GM12891 (cell line): ENCODE measurements around the gene PVR.

Source experiments
- POLR2A ChIP-seq: IDR thresholded peaks from 2 replicates; pipeline ENCODE4 v1.6.1; 2011; ENCODE audit warnings: low read depth, low read length, control low read depth
- POLR2AphosphoS5 ChIP-seq: IDR thresholded peaks from 2 replicates; pipeline ENCODE4 v1.6.1; 2011; ENCODE audit warnings: low read depth, low read length, control low read depth
- POU2F2 ChIP-seq: IDR thresholded peaks from 2 replicates; pipeline ENCODE4 v1.6.1; 2011; ENCODE audit warnings: low read depth, mild to moderate bottlenecking, control low read depth, low read length, moderate library complexity
- TAF1 ChIP-seq: IDR thresholded peaks from 2 replicates; pipeline ENCODE4 v1.6.1; 2011; ENCODE audit warnings: low read depth, low read length, control low read depth

GRCh38 chr19:44647144-44647543, 3.4 kb downstream of the PVR start:
- TF ChIP-seq POLR2A: no peak
- no peak for TF ChIP-seq POU2F2
- no peak for TF ChIP-seq POLR2AphosphoS5
- no peak for TF ChIP-seq TAF1
